Activated T-helper 1 cell treated with anti-CD3 and anti-CD28 coated beads, Interleukin-12 subunit alpha, Interleukin-12 subunit beta, Interleukin-2, Interleukin-4 antibody, amounts not matched to agents 30 ng/mL and 10 ng/mL and 1 ng/mL, durations not matched to agents 14 hours and 24 hours and 36 hours (primary cell): ENCODE data around the gene PIAS4. TPM values are rescaled to one million over a fixed set of nuclear protein-coding genes. Genes with fewer than 3 reads are reported as not detected.

ENCODE experiments used
- DNase-seq: peaks from one replicate; pipeline ENCODE4 v3.0.0; 2021; ENCODE audit warnings: low spot score
- H3K27ac Mint-ChIP-seq: one replicate; pipeline ENCODE4 v1.8.0; 2021; ENCODE audit warnings: mild to moderate bottlenecking, mixed read lengths
- H3K27me3 Mint-ChIP-seq: one replicate; pipeline ENCODE4 v1.8.0; 2022; ENCODE audit warnings: mild to moderate bottlenecking, moderate library complexity, mixed read lengths; ENCODE audit not compliant: insufficient read depth
- H3K36me3 Mint-ChIP-seq: one replicate; pipeline ENCODE4 v1.8.0; 2021; ENCODE audit warnings: low read depth, mixed read lengths
- H3K4me1 Mint-ChIP-seq: one replicate; pipeline ENCODE4 v1.8.0; 2021; ENCODE audit warnings: low read depth, mixed read lengths
- H3K4me3 Mint-ChIP-seq: one replicate; pipeline ENCODE4 v1.8.0; 2021; ENCODE audit warnings: mild to moderate bottlenecking, moderate library complexity, mixed read lengths
- H3K9me3 Mint-ChIP-seq: one replicate; pipeline ENCODE4 v1.8.0; 2021; ENCODE audit warnings: mixed read lengths
- intact Hi-C: fragments of 100-400 bp; cut with micrococcal nuclease; formaldehyde crosslinking; loops from one replicate; pipeline ENCODE4 v1.15.1; 2024
- total RNA-seq: library from RNA; stranded (reverse); gene quantifications from 2 replicates; pipeline ENCODE4 v1.2.3, GENCODE V29; 2022

The PIAS4 gene
- total RNA-seq, 1 donor from 2014 or later = 41.0 TPM

GRCh38 chr19:3969435-3970312 is 37.9 kb upstream of the PIAS4 start:
- H3K27me3 Mint-ChIP-seq = no peaks in the 10 kb centered on the region
- peak overlapping the region; percentile 91 for H3K4me3 Mint-ChIP-seq
- H3K27ac Mint-ChIP-seq = peak overlapping the region; percentile 77
- peaks cover 13% of the 10 kb centered on the region for H3K36me3 Mint-ChIP-seq
- no peaks in the 10 kb centered on the region for H3K9me3 Mint-ChIP-seq
- no peak for DNase-seq
- intact Hi-C loops = loop anchor here (5.0 kb wide), 2 partner anchors 207 to 342 kb away; partner anchors contain the start of genes APBA3, CACTIN and MRPL54
- H3K4me1 Mint-ChIP-seq = peaks cover 25% of the 10 kb centered on the region

DNA sequence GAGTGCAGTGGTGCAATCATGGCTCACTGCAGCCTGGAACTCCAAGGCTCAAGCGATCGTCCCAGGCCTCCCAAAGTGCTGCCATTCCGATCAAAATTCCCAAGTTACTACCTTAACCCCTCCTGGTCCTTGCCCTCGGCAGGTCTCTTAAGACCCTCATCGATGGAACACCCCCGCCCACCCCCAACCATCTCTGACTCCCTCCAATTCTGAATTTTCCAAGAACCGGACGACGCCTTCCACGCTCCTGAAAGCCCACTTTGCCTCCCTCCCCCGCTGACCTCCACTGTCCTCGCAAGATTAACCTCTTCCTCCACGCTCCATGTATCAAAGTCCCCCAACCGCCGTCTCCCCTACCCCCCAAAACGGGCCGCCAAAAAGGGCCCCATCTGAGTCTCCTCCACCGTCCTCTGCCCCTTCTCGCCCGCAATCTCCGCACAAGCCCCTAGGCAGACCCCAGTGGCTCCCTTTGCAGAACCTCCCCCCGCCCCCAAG is 37.2 kb upstream of the PIAS4 start:
- H3K36me3 Mint-ChIP-seq = peaks cover 11% of the 10 kb centered on the region
- DNase-seq = no peak
- no peaks in the 10 kb centered on the region for H3K27me3 Mint-ChIP-seq
- intact Hi-C loops = loop anchor here (5.0 kb wide), 2 partner anchors 208 to 343 kb away; partner anchors contain the start of genes APBA3, CACTIN and MRPL54
- peak overlapping the region; percentile 77 for H3K27ac Mint-ChIP-seq
- H3K9me3 Mint-ChIP-seq = no peaks in the 10 kb centered on the region
- H3K4me1 Mint-ChIP-seq = peaks cover 25% of the 10 kb centered on the region
- peak overlapping the region; percentile 91 for H3K4me3 Mint-ChIP-seq

- DNase-seq = peak; percentile 93
- intact Hi-C loops = loop anchor here (1.0 to 5.0 kb wide), 4 partner anchors 12 to 344 kb away; partner anchors contain the start of genes APBA3, CACTIN, MRPL54 and PIAS4
- no peaks in the 10 kb centered on the region for H3K27me3 Mint-ChIP-seq
- H3K36me3 Mint-ChIP-seq = peaks cover 15% of the 10 kb centered on the region
- H3K9me3 Mint-ChIP-seq = no peaks in the 10 kb centered on the region
- H3K27ac Mint-ChIP-seq = peak within 1 kb of the TSS; percentile 82
- peaks cover 25% of the 10 kb centered on the region for H3K4me1 Mint-ChIP-seq
- peak within 1 kb of the TSS; percentile 91 for H3K4me3 Mint-ChIP-seq
These were observed 36.5 kb upstream of the PIAS4 start, which contains the start of gene DAPK3 for GRCh38 chr19:3970808-3971598. Gene DAPK3, minus strand, starts transcription at chr19:3971099. Its CDS starts 1,364 bp downstream, at chr19:3969735.

GRCh38 chr19:3975144-3975543 is 32.4 kb upstream of the PIAS4 start:
- Mint-ChIP-seq H3K27ac (no peak overlapping the region), H3K4me3 (no peak overlapping the region), H3K4me1 (peaks cover 14% of the 10 kb centered on the region), H3K36me3 (peaks cover 30% of the 10 kb centered on the region), H3K9me3 (no peaks in the 10 kb centered on the region), H3K27me3 (no peaks in the 10 kb centered on the region)
- intact Hi-C loops = no loop called here
- DNase-seq = no peak

GRCh38 chr19:3975637-3976087 is 31.9 kb upstream of the PIAS4 start:
- peaks cover 9% of the 10 kb centered on the region for H3K4me1 Mint-ChIP-seq
- no peak overlapping the region for H3K4me3 Mint-ChIP-seq
- H3K27me3 Mint-ChIP-seq = no peaks in the 10 kb centered on the region
- H3K36me3 Mint-ChIP-seq = peaks cover 30% of the 10 kb centered on the region
- intact Hi-C loops = no loop called here
- H3K27ac Mint-ChIP-seq = peak overlapping the region; percentile 44
- DNase-seq = no peak
- H3K9me3 Mint-ChIP-seq = no peaks in the 10 kb centered on the region

GRCh38 chr19:3976495-3977241 is 30.9 kb upstream of the PIAS4 start:
- no peaks in the 10 kb centered on the region for H3K27me3 Mint-ChIP-seq
- peaks cover 33% of the 10 kb centered on the region for H3K36me3 Mint-ChIP-seq
- no peak overlapping the region for H3K27ac Mint-ChIP-seq
- intact Hi-C loops = no loop called here
- peaks cover 5% of the 10 kb centered on the region for H3K4me1 Mint-ChIP-seq
- no peak overlapping the region for H3K4me3 Mint-ChIP-seq
- no peaks in the 10 kb centered on the region for H3K9me3 Mint-ChIP-seq
- no peak for DNase-seq

- peaks cover 6% of the 10 kb centered on the region for H3K4me1 Mint-ChIP-seq
- H3K27ac Mint-ChIP-seq = no peak overlapping the region
- H3K4me3 Mint-ChIP-seq = no peak overlapping the region
- intact Hi-C loops = no loop called here
- H3K9me3 Mint-ChIP-seq = no peaks in the 10 kb centered on the region
- H3K36me3 Mint-ChIP-seq = peaks cover 37% of the 10 kb centered on the region
- H3K27me3 Mint-ChIP-seq = no peaks in the 10 kb centered on the region
- no peak for DNase-seq
These were observed 30.0 kb upstream of the PIAS4 start for GRCh38 chr19:3977242-3978143.

GRCh38 chr19:3978145-3978544 is 29.4 kb upstream of the PIAS4 start:
- Mint-ChIP-seq H3K4me3 (no peak overlapping the region), H3K36me3 (peaks cover 44% of the 10 kb centered on the region), H3K27ac (no peak overlapping the region), H3K9me3 (no peaks in the 10 kb centered on the region), H3K27me3 (no peaks in the 10 kb centered on the region), H3K4me1 (peaks cover 12% of the 10 kb centered on the region)
- DNase-seq = no peak
- intact Hi-C loops = no loop called here

DNA sequence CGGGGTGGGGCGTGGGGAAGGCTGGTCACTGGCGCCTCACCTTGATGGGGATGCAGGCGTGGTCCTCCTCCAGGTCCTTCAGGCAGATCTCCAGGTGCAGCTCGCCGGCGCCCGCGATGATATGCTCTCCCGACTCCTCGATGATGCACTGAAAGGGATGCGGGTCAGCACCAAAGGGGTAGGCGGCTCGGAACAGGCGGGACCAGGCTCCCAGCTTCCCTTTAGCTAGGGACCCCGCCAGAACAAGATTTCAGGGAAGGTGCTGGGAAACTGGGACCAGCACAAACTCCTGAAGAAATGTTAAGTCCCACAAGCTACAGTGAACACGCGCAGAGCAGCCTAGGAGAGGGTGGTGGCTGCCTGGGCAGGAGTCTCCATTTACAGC is 28.3 kb upstream of the PIAS4 start:
- peaks cover 23% of the 10 kb centered on the region for H3K4me1 Mint-ChIP-seq
- peaks cover 55% of the 10 kb centered on the region for H3K36me3 Mint-ChIP-seq
- no peak for DNase-seq
- H3K9me3 Mint-ChIP-seq = no peaks in the 10 kb centered on the region
- no peak overlapping the region for H3K27ac Mint-ChIP-seq
- H3K4me3 Mint-ChIP-seq = peak overlapping the region; percentile 7
- intact Hi-C loops = no loop called here
- H3K27me3 Mint-ChIP-seq = no peaks in the 10 kb centered on the region

DNA sequence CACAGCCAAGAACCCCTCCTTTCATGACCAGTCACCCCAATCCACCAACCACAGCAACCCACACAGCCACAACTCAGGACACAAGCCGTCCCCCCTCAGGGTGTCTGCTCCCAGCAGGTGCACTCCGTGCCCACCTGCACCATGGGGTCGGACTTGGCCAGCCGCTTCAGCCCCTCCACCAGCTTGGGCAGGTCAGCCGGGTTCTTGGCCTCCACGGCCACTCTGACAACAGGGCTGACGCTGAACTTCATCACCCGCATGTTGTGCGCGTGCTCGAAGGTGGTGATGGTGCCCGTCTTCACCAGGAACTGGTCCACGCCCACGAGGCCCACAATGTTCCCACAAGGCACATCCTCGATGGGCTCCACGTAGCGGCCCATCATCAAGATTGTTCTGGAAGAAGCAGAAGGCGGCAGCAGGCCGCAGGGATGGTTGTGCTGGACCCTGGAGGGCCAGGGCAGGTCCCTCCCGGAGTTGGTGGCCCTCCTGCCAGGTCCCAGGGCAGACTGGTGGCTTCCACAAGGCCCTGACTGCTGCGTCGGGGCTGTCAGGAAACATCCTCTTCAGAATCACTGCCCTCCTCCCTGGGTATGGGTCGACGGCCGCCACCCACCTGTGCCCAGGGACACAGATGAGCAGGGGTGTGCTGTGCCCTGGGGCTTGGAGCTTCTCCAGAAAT is 27.7 kb upstream of the PIAS4 start:
- H3K36me3 Mint-ChIP-seq = peaks cover 61% of the 10 kb centered on the region
- peaks cover 25% of the 10 kb centered on the region for H3K4me1 Mint-ChIP-seq
- no peak overlapping the region for H3K4me3 Mint-ChIP-seq
- no peak for DNase-seq
- no peaks in the 10 kb centered on the region for H3K27me3 Mint-ChIP-seq
- intact Hi-C loops = no loop called here
- no peaks in the 10 kb centered on the region for H3K9me3 Mint-ChIP-seq
- H3K27ac Mint-ChIP-seq = no peak overlapping the region
